Esophagus (tissue), 2 donors: ENCODE results near the gene TRPV6. TPM values are rescaled to one million over a fixed set of nuclear protein-coding genes. Genes with fewer than 3 reads are reported as not detected.

Experiments
- H3K27ac ChIP-seq, 2 donors: one replicate each; pipeline ENCODE4 v1.5.1; 2013; ENCODE audit warnings: low read depth in 2 of 2, mild to moderate bottlenecking in 2 of 2, inconsistent platforms in 1 of 2, low read length in 1 of 2, moderate library complexity in 1 of 2
- H3K27me3 ChIP-seq, 2 donors: one replicate each; pipeline ENCODE4 v1.6.1; 2013; ENCODE audit warnings: low read length in 2 of 2, control low read depth in 1 of 2, mild to moderate bottlenecking in 1 of 2; ENCODE audit not compliant: insufficient read depth in 2 of 2, control insufficient read depth in 1 of 2
- H3K36me3 ChIP-seq, 2 donors: one replicate each; pipeline ENCODE4 v1.6.1; 2013; ENCODE audit warnings: low read length in 1 of 2; ENCODE audit not compliant: control insufficient read depth in 2 of 2, insufficient read depth in 2 of 2
- H3K4me1 ChIP-seq, 2 donors: one replicate each; pipeline ENCODE4 v1.6.1; 2013; ENCODE audit warnings: low read length in 1 of 2; ENCODE audit not compliant: control insufficient read depth in 2 of 2, insufficient read depth in 2 of 2
- H3K4me3 ChIP-seq, 2 donors: one replicate each; pipeline ENCODE4 v1.5.1; 2013; ENCODE audit warnings: low read length in 2 of 2, mild to moderate bottlenecking in 2 of 2, low read depth in 1 of 2, moderate library complexity in 1 of 2
- H3K9me3 ChIP-seq, 2 donors: one replicate each; pipeline ENCODE4 v1.6.1; 2013; ENCODE audit warnings: mild to moderate bottlenecking in 2 of 2, low read depth in 1 of 2, low read length in 1 of 2, moderate library complexity in 1 of 2; ENCODE audit not compliant: control insufficient read depth in 2 of 2, insufficient read depth in 1 of 2
- WGBS, 2 donors: extraction: QIAGEN DNeasy Blood & Tissue Kit; methylation state at CpG; one replicate each; pipeline ENCODE4 v1.1.7; 2013; 5-methylcytosine and 5-hydroxymethylcytosine counted together
- polyA plus RNA-seq, 2 donors: library from polyadenylated mRNA; stranded (reverse); fragments of 200-250 nt; gene quantifications; one replicate each; pipeline ENCODE4 v1.2.3, GENCODE V29; 2013
- donor health status: healthy with polysubstance abuse.
- donor health status: Bipolar disorder and iron deficiency.

Gene TRPV6
- polyA plus RNA-seq: 10 to 100 TPM in 1 of 2 donors, 1 to 10 TPM in 1; 2.5 to 10.5 TPM

DNA sequence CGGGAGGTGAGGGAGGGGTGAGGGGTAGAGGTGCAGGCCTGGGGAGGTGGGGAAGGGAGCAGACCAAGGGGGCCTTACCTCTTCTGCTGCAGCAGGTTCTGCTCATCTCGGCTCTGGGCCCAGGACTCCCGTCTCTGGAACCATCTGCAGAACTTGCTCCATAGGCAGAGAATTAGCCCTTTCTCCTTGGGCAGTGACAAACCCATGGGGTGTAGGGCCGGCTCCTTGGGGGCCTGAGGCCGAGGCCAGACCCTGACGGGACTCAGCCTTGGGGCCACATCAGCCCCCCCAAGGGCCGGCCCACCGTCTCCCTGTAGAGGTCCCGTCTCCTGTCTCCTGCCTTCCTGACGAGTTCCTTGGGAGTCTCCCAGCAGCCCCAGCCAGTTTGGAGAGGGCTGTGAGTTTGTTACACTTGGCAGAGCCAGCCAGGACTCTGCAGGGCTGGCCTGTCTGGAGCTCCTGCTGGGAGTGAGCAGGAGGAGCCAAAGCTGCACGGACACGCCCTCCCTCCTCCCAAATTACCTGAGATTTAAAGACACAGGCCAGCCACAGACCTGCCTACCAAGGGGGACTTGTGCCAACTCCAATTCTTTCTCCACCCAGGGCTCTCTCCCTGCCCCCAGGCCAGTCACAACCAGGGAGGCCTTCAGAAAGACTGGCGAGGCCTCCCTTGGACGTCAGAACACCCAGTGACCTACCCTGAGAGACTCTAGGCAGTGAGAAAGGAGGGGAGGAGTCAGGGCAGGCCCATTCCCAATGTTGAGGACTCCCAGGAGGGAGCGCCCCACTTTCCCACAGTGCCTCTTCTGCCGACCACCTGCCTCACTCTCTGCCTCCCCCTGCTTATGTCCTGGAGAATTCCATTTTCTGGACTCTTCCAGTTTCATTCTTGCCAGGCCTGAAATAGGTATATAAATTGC lies at the start of gene TRPV6:
Gene TRPV6 (minus strand): TSS at position 435 of the 920 bp plus-strand sequence.
- Histone ChIP-seq H3K9me3 (no peaks in the 10 kb centered on the region), H3K36me3 (no peaks in the 10 kb centered on the region), H3K27ac (peak within 1 kb of the TSS; percentile 18 to 69), H3K27me3 (no peaks in the 10 kb centered on the region), H3K4me1 (peaks cover 0 to 13% of the 10 kb centered on the region in 2 donors), H3K4me3 (peak within 1 kb of the TSS; percentile 30 to 32)
- WGBS, 2 donors: 37 to 47% methylated on average over 16 of the region's 16 CpGs

GRCh38 chr7:142934056-142934455 lies 48.5 kb upstream of the TRPV6 start:
- Histone ChIP-seq H3K9me3 (no peaks in the 10 kb centered on the region), H3K4me3 (no peak overlapping the region), H3K36me3 (no peaks in the 10 kb centered on the region), H3K27ac (no peak overlapping the region), H3K4me1 (no peaks in the 10 kb centered on the region), H3K27me3 (no peaks in the 10 kb centered on the region)
- 80 to 85% methylated on average over 12 of the region's 12 CpGs for WGBS, 2 donors

- WGBS, 2 donors: 75 to 81% methylated on average over 4 of the region's 4 CpGs
- Histone ChIP-seq H3K9me3 (no peaks in the 10 kb centered on the region), H3K27me3 (no peaks in the 10 kb centered on the region), H3K4me1 (no peaks in the 10 kb centered on the region), H3K4me3 (no peak within 1 kb of the TSS), H3K36me3 (no peaks in the 10 kb centered on the region), H3K27ac (no peak within 1 kb of the TSS)
These were observed 48.1 kb upstream of the TRPV6 start, which contains the start of gene TRPV5 for GRCh38 chr7:142933624-142934023. TRPV5 (minus strand) TSS chr7:142933746; CDS start chr7:142933459, 287 bp downstream.

DNA sequence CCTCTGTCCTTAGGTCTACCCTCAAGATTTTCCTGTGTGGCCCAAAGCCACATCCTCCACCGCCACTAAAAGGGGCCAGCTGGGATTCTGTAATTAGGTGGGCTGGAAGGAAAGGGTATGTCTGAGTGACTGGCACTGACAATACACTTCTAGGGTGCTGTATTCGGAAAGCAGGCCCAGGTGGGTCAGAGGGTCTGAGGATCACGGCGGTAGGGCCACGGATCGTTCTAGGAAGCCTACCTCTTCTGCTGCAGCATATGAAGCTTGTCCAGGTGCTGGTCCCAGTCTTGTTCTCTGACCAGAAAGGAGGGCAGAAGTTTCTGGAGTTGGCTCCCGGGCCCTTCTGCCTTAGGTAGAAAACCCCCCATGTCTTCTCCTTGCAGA lies 47.5 kb upstream of the TRPV6 start:
- Histone ChIP-seq H3K27ac (no peak overlapping the region), H3K4me1 (no peaks in the 10 kb centered on the region), H3K9me3 (no peaks in the 10 kb centered on the region), H3K36me3 (no peaks in the 10 kb centered on the region), H3K4me3 (no peak overlapping the region), H3K27me3 (no peaks in the 10 kb centered on the region)
- 87% methylated on average over 7 of the region's 7 CpGs for WGBS, 2 donors

DNA sequence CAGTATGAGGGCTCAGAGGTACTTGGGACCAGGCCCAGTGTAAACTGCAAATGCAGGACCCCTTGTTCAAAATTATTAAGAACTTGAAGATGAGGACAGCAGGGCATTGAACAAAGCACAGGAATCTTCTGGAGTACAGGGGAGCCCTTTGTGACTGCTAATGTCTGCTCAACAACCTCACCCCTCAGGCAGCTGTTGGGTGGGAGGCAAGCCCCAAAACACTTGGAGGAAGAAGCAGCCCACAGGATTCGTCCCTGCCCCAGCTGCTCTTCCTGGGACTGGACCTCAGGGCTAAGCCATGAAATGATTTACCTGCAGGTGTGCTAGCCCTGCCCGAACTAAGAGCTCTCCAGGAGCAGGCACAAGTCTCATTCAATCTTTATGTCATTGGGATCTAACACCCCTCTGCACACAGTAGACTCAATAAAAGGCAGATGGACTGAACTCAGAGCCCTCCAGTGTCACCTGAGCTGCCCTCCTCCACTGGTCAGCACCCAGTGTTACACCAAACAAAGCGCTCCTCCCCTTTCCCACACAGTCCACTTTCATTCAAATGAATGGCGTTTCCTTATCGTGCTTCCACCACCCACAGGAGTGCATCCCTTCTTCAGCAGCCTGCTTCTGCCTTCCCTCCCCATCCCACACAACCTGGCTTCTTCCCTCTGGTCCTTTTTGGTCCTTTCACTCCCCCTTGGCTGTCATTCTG lies 47.0 kb upstream of the TRPV6 start:
- H3K4me1 ChIP-seq: no peaks in the 10 kb centered on the region
- no peaks in the 10 kb centered on the region for H3K27me3 ChIP-seq
- no peak overlapping the region for H3K27ac ChIP-seq
- H3K9me3 ChIP-seq: no peaks in the 10 kb centered on the region
- no peak overlapping the region for H3K4me3 ChIP-seq
- WGBS, 2 donors: 65 to 74% methylated on average over 5 of the region's 5 CpGs
- no peaks in the 10 kb centered on the region for H3K36me3 ChIP-seq

DNA sequence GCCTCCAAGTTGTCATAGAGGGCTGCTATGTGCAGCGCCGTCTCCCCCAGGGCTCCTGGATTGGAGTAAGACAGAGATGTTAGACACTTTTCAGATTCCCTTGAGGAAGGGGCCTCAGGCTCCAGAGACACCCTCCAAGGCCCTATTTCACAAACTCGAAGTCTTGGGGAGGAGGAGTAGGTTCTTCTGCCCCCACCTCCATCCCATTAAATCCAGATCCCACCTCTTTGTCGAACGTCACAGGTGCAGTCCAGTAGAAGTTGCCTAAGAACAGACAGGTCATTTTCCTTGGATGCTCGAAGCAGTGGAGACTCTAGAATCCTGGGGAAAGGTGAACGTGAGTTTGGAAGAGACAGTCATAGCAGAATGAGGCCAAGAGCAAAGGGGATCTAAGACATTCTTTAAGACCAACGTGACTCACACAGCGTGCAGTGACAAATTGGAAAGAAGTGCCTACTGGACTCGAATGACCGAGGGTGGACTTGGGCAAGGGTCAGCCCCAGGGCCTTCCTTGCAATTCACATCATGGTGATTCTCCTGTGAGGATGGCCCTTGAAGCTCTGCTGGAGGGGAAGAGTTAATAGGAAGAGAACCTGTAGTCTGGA lies 44.7 kb upstream of the TRPV6 start:
- H3K4me1 ChIP-seq: no peaks in the 10 kb centered on the region
- WGBS, 2 donors: 86 to 89% methylated on average over 11 of the region's 11 CpGs
- H3K27ac ChIP-seq: no peak overlapping the region
- H3K36me3 ChIP-seq: no peaks in the 10 kb centered on the region
- H3K4me3 ChIP-seq: no peak overlapping the region
- no peaks in the 10 kb centered on the region for H3K27me3 ChIP-seq
- no peaks in the 10 kb centered on the region for H3K9me3 ChIP-seq

GRCh38 chr7:142927949-142928348 lies 42.4 kb upstream of the TRPV6 start:
- Histone ChIP-seq H3K36me3 (no peaks in the 10 kb centered on the region), H3K27ac (no peak overlapping the region), H3K4me1 (no peaks in the 10 kb centered on the region), H3K4me3 (no peak overlapping the region), H3K9me3 (no peaks in the 10 kb centered on the region), H3K27me3 (no peaks in the 10 kb centered on the region)
- 78 to 80% methylated on average over 8 of the region's 8 CpGs for WGBS, 2 donors

GRCh38 chr7:142927085-142927745 lies 41.7 kb upstream of the TRPV6 start:
- H3K9me3 ChIP-seq: no peaks in the 10 kb centered on the region
- no peak overlapping the region for H3K27ac ChIP-seq
- H3K4me3 ChIP-seq: no peak overlapping the region
- 56 to 59% methylated on average over 7 of the region's 7 CpGs for WGBS, 2 donors
- no peaks in the 10 kb centered on the region for H3K4me1 ChIP-seq
- no peaks in the 10 kb centered on the region for H3K27me3 ChIP-seq
- H3K36me3 ChIP-seq: no peaks in the 10 kb centered on the region

- 75 to 83% methylated on average over 12 of the region's 12 CpGs for WGBS, 2 donors
- H3K4me3 ChIP-seq: no peak overlapping the region
- H3K4me1 ChIP-seq: no peaks in the 10 kb centered on the region
- H3K9me3 ChIP-seq: no peaks in the 10 kb centered on the region
- H3K27me3 ChIP-seq: no peaks in the 10 kb centered on the region
- H3K36me3 ChIP-seq: no peaks in the 10 kb centered on the region
- no peak overlapping the region for H3K27ac ChIP-seq
These were observed 39.9 kb upstream of the TRPV6 start for GRCh38 chr7:142925413-142925812.
